Measurements from ENCODE around the gene TBC1D12.

DNA sequence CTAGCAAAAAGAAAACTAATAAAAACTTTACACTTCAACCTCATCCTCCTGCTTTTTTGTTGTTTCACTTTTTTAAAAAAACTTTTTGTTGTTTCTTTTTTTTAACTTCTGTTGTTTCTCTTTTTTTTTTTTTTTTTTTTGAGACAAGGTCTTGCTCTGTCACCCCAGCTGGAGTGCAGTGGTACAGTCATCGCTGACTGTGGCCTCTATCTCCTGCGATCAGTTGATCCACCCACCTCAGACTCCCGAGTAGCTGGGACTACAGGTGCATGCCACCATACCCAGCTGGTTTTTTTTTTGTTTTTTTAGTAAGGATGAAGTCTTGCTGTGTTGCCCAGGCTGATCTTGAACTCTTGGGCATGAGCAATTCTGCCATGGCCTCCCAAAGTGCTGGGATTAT lies 85.2 kb downstream of the TBC1D12 start:
- TF ChIP-seq, protein P1, sequence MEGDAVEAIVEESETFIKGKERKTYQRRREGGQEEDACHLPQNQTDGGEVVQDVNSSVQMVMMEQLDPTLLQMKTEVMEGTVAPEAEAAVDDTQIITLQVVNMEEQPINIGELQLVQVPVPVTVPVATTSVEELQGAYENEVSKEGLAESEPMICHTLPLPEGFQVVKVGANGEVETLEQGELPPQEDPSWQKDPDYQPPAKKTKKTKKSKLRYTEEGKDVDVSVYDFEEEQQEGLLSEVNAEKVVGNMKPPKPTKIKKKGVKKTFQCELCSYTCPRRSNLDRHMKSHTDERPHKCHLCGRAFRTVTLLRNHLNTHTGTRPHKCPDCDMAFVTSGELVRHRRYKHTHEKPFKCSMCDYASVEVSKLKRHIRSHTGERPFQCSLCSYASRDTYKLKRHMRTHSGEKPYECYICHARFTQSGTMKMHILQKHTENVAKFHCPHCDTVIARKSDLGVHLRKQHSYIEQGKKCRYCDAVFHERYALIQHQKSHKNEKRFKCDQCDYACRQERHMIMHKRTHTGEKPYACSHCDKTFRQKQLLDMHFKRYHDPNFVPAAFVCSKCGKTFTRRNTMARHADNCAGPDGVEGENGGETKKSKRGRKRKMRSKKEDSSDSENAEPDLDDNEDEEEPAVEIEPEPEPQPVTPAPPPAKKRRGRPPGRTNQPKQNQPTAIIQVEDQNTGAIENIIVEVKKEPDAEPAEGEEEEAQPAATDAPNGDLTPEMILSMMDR (IDR thresholded peaks at IDR 0.05; ENCODE audit: poor library complexity, severe bottlenecking), result no peak
- no peak for TF ChIP-seq EP300 (conservative IDR thresholded peaks at IDR 0.05; ENCODE audit: poor library complexity, severe bottlenecking)
